MG63 (cell line): ENCODE measurements around the gene OR4D6. TPM values are rescaled to one million over a fixed set of nuclear protein-coding genes. Genes with fewer than 3 reads are reported as not detected.
"Not testable (repeated sequence)": the region's sequence is repeated elsewhere in the genome, so short reads cannot be mapped to it uniquely, and the experiment has no call there.

Source experiments
- DNase-seq: peaks from one replicate; pipeline ENCODE4 v3.0.0-alpha.2; 2020
- H3K27me3 ChIP-seq: fragments of 250-450 bp; sonication (Bioruptor Pico); 2 replicates; pipeline ENCODE4 v1.5.1; 2020; ENCODE audit warnings: mild to moderate bottlenecking, moderate library complexity
- H3K36me3 ChIP-seq: fragments of 250-450 bp; sonication (Bioruptor Pico); 2 replicates; pipeline ENCODE4 v1.5.1; 2020; ENCODE audit warnings: mild to moderate bottlenecking, moderate library complexity
- H3K4me3 ChIP-seq: fragments of 250-450 bp; sonication (Bioruptor Pico); 2 replicates; pipeline ENCODE4 v1.5.1; 2020; ENCODE audit warnings: mild to moderate bottlenecking, moderate library complexity
- H3K9me3 ChIP-seq: fragments of 250-450 bp; sonication (Bioruptor Pico); 2 replicates; pipeline ENCODE4 v1.5.1; 2020; ENCODE audit warnings: mild to moderate bottlenecking, moderate library complexity
- total RNA-seq: library from RNA; depleted of rRNA; stranded (reverse); fragments of >200 nt; shearing (Covaris generic); gene quantifications from 2 replicates; pipeline ENCODE4 v1.2.3, GENCODE V29; 2014; ENCODE audit warnings: low replicate concordance; rRNA removed

The OR4D6 gene
- not detected in 2 replicates for total RNA-seq

GRCh38 chr11:59456661-59457060 is at the start of gene OR4D6:
TSS of gene OR4D6 (plus strand) at chr11:59456961. CDS start at chr11:59456961, 0 bp downstream.
- Histone ChIP-seq H3K9me3 (no peaks in the 10 kb centered on the region), H3K27me3 (no peaks in the 10 kb centered on the region), H3K36me3 (no peaks in the 10 kb centered on the region), H3K4me3 (no peak within 1 kb of the TSS)
- DNase-seq = no peak

GRCh38 chr11:59413646-59414045 is 43.1 kb upstream of the OR4D6 start:
- H3K9me3 ChIP-seq = peaks cover 8% of the 10 kb centered on the region
- no peaks in the 10 kb centered on the region for H3K27me3 ChIP-seq
- DNase-seq = no peak
- no peak overlapping the region for H3K4me3 ChIP-seq
- H3K36me3 ChIP-seq = no peaks in the 10 kb centered on the region

- Histone ChIP-seq H3K4me3 (no peak overlapping the region), H3K36me3 (no peaks in the 10 kb centered on the region), H3K27me3 (no peaks in the 10 kb centered on the region), H3K9me3 (peaks cover under 1% of the 10 kb centered on the region; the same call in 1 of the 2 replicates)
- DNase-seq = no peak
Measured at GRCh38 chr11:59415111-59415510, 41.6 kb upstream of the OR4D6 start.

- Histone ChIP-seq H3K36me3 (no peaks in the 10 kb centered on the region), H3K27me3 (no peaks in the 10 kb centered on the region), H3K9me3 (no peaks in the 10 kb centered on the region), H3K4me3 (no peak overlapping the region)
- DNase-seq = no peak
Measured at GRCh38 chr11:59416613-59417012, 40.1 kb upstream of the OR4D6 start.

GRCh38 chr11:59417023-59417422 is 39.7 kb upstream of the OR4D6 start:
- H3K9me3 ChIP-seq = no peaks in the 10 kb centered on the region
- DNase-seq = no peak
- no peaks in the 10 kb centered on the region for H3K36me3 ChIP-seq
- no peaks in the 10 kb centered on the region for H3K27me3 ChIP-seq
- H3K4me3 ChIP-seq = no peak overlapping the region

- no peak for DNase-seq
- Histone ChIP-seq H3K4me3 (no peak overlapping the region), H3K9me3 (no peaks in the 10 kb centered on the region), H3K36me3 (no peaks in the 10 kb centered on the region), H3K27me3 (no peaks in the 10 kb centered on the region)
Measured at GRCh38 chr11:59418156-59418555, 38.6 kb upstream of the OR4D6 start.

- DNase-seq = no peak
- H3K27me3 ChIP-seq = no peaks in the 10 kb centered on the region
- no peaks in the 10 kb centered on the region for H3K36me3 ChIP-seq
- H3K4me3 ChIP-seq = no peak overlapping the region
- no peaks in the 10 kb centered on the region for H3K9me3 ChIP-seq
Measured at GRCh38 chr11:59423835-59424234, 32.9 kb upstream of the OR4D6 start.

- DNase-seq = no peak
- Histone ChIP-seq H3K27me3 (no peaks in the 10 kb centered on the region), H3K36me3 (no peaks in the 10 kb centered on the region), H3K9me3 (no peaks in the 10 kb centered on the region), H3K4me3 (no peak overlapping the region)
Measured at GRCh38 chr11:59425131-59425530, 31.6 kb upstream of the OR4D6 start.

GRCh38 chr11:59426361-59427067 is 30.2 kb upstream of the OR4D6 start, which contains the start of gene OR5A2:
TSS of gene OR5A2 (minus strand) at chr11:59426413. CDS start at chr11:59422953, 3,460 bp downstream.
- Histone ChIP-seq H3K27me3 (no peaks in the 10 kb centered on the region), H3K36me3 (no peaks in the 10 kb centered on the region), H3K9me3 (no peaks in the 10 kb centered on the region), H3K4me3 (no peak within 1 kb of the TSS)
- no peak for DNase-seq

GRCh38 chr11:59427068-59427382 is 29.7 kb upstream of the OR4D6 start:
- Histone ChIP-seq H3K27me3 (no peaks in the 10 kb centered on the region), H3K9me3 (no peaks in the 10 kb centered on the region), H3K36me3 (no peaks in the 10 kb centered on the region), H3K4me3 (no peak overlapping the region)
- DNase-seq = no peak

- DNase-seq = no peak
- no peak overlapping the region for H3K4me3 ChIP-seq
- no peaks in the 10 kb centered on the region for H3K36me3 ChIP-seq
- H3K9me3 ChIP-seq = no peaks in the 10 kb centered on the region
- no peaks in the 10 kb centered on the region for H3K27me3 ChIP-seq
Measured at GRCh38 chr11:59429924-59430516, 26.7 kb upstream of the OR4D6 start.

GRCh38 chr11:59436169-59436568 is 20.6 kb upstream of the OR4D6 start, which contains the start of gene OR5A1:
TSS of gene OR5A1 (plus strand) at chr11:59436469. CDS start at chr11:59443169, 6,700 bp downstream.
- Histone ChIP-seq H3K27me3 (no peaks in the 10 kb centered on the region), H3K9me3 (no peaks in the 10 kb centered on the region), H3K36me3 (no peaks in the 10 kb centered on the region), H3K4me3 (no peak within 1 kb of the TSS)
- DNase-seq = no peak

GRCh38 chr11:59437770-59438169 is 19.0 kb upstream of the OR4D6 start:
- no peaks in the 10 kb centered on the region for H3K27me3 ChIP-seq
- H3K36me3 ChIP-seq = no peaks in the 10 kb centered on the region
- H3K4me3 ChIP-seq = no peak overlapping the region
- no peak for DNase-seq
- no peaks in the 10 kb centered on the region for H3K9me3 ChIP-seq

GRCh38 chr11:59445624-59446023 is 11.1 kb upstream of the OR4D6 start:
- DNase-seq, H3K36me3 ChIP-seq, H3K4me3 ChIP-seq, H3K9me3 ChIP-seq, H3K27me3 ChIP-seq: not testable (repeated sequence)

GRCh38 chr11:59448484-59448883 is 8.3 kb upstream of the OR4D6 start:
- H3K9me3 ChIP-seq = peaks cover 2% of the 10 kb centered on the region
- DNase-seq = no peak
- H3K36me3 ChIP-seq = no peaks in the 10 kb centered on the region
- no peak overlapping the region for H3K4me3 ChIP-seq
- H3K27me3 ChIP-seq = no peaks in the 10 kb centered on the region

GRCh38 chr11:59459916-59460315 is 3.2 kb downstream of the OR4D6 start:
- Histone ChIP-seq H3K27me3 (no peaks in the 10 kb centered on the region), H3K9me3 (no peaks in the 10 kb centered on the region), H3K36me3 (no peaks in the 10 kb centered on the region), H3K4me3 (no peak overlapping the region)
- DNase-seq = no peak

GRCh38 chr11:59463190-59463641 is 6.5 kb downstream of the OR4D6 start:
- Histone ChIP-seq H3K4me3 (no peak overlapping the region), H3K9me3 (no peaks in the 10 kb centered on the region), H3K36me3 (no peaks in the 10 kb centered on the region), H3K27me3 (no peaks in the 10 kb centered on the region)
- peak; percentile 92 for DNase-seq

GRCh38 chr11:59473015-59473414 is 16.3 kb downstream of the OR4D6 start, which contains the start of gene OR4D10:
TSS of gene OR4D10 (plus strand) at chr11:59473315. CDS start at chr11:59477430, 4,115 bp downstream.
- Histone ChIP-seq H3K36me3 (no peaks in the 10 kb centered on the region), H3K4me3 (no peak within 1 kb of the TSS), H3K9me3 (no peaks in the 10 kb centered on the region), H3K27me3 (no peaks in the 10 kb centered on the region)
- no peak for DNase-seq
